Measurements from ENCODE around the gene XAGE1A.
"Not testable (repeated sequence)": the region's sequence is repeated elsewhere in the genome, so short reads cannot be mapped to it uniquely, and the experiment has no call there.

Gene XAGE1A

GRCh38 chrX:52495545-52496418, at the start of gene XAGE1A:
TSS of gene XAGE1A (plus strand) at chrX:52495808. CDS start at chrX:52497362, 1,554 bp downstream.
- DNase-seq, result not testable (repeated sequence)

GRCh38 chrX:52452031-52452430, 43.6 kb upstream of the XAGE1A start:
- not testable (repeated sequence) for DNase-seq

GRCh38 chrX:52471301-52471700, 24.3 kb upstream of the XAGE1A start:
- not testable (repeated sequence) for DNase-seq

DNA sequence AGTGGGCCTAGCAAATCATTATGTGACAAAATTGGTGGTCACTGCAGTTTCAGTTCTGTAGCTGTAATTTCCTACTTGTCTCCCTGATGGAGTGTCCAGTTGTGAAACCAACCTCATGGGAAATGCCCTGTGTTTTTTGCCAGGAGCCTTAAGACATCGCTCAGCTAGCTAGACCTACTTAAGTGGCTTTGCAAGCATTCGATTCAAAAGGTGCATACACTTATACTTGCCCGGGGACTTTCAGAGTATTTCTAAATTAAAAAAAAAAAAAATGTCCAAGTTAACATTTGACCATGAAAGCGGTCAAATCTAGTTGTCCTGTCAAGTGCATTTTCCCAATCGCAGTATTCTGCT, 788 bp downstream of the XAGE1A start:
- not testable (repeated sequence) for DNase-seq

- not testable (repeated sequence) for DNase-seq
Measured at GRCh38 chrX:52501362-52501761, 5.8 kb downstream of the XAGE1A start.

DNA sequence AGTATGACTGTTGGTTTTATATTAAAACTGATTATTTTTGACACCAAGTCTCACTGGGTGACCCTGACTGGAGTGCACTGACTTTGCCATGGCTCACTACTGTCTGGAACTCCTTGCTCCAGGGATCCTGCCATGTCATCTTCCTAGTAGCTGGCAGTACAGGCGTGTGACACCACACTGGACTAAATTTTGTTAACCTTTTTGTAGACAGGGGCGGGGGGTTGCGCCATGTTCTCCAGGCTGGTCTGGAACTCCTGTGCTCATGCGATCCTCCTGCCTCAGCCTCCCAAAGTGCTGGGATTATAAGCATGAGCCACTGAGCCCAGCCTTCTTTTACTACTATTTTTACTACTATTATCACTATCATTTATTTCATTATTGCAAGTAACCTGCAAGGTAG, 8.9 kb downstream of the XAGE1A start:
- no peak for DNase-seq

DNA sequence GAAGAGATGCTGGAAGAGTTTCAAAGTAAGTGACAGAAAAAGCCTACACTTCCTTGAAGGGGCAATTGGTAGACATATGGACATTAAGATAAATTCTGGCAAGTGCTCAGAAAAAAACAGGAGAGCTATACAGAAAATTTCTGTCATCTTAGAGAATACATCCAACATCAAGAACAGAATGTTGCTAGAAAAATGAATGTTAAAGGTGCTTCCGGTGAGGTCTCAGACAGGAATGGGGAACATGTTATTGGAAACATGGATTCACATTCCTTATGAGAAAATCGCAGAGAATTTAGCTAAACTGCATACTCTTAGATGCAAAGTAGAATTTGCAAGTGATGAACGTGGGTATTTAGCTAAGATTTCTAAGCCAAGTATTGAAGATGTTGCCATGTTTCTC, 11.7 kb downstream of the XAGE1A start:
- no peak for DNase-seq

DNA sequence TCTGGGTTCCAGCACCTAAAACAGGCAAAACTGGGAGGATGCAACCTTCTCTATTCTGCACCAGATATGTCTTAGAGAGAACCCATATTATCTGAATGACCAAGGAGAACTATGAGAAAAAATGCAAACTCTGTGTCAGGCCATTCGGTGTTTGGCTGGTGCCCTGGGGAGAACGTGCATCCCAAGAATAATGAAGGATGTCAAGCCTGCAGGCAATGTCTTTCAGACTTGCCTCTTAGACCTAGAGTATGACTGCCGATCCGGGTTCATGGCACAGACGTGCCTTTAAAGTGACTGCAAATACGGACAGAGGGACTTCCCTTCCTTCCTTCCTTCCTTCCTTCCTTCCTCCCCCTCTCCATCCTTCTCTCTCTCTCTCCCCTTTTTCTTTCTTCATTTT, 14.3 kb downstream of the XAGE1A start:
- DNase-seq, result no peak

DNA sequence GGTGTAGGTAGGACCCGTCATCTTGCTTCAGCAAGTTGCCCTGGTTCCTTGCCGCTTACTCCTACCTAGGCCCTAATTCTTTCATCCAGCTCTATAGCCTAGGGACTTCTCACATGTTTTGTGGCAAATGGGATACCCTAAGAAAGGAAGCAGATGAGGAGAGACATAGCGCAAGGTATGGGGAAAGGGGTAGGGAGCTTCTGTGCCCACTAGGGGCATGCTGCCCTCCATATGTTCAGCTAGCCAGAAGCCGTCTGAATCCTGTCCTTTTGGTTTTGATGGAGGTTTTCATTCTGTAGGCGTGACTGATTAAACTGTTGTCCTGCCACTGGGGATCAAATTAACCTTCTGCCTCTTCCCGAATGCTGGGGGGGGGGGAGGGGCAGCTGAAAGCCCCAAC, 15.5 kb downstream of the XAGE1A start:
- not testable (repeated sequence) for DNase-seq

- not testable (repeated sequence) for DNase-seq
Measured at GRCh38 chrX:52516110-52516986, 20.7 kb downstream of the XAGE1A start.

- not testable (repeated sequence) for DNase-seq
Measured at GRCh38 chrX:52516987-52517325, 21.3 kb downstream of the XAGE1A start, which contains the start of gene XAGE1B. TSS of gene XAGE1B (minus strand) at chrX:52517063. CDS start at chrX:52515527, 1,536 bp downstream.

DNA sequence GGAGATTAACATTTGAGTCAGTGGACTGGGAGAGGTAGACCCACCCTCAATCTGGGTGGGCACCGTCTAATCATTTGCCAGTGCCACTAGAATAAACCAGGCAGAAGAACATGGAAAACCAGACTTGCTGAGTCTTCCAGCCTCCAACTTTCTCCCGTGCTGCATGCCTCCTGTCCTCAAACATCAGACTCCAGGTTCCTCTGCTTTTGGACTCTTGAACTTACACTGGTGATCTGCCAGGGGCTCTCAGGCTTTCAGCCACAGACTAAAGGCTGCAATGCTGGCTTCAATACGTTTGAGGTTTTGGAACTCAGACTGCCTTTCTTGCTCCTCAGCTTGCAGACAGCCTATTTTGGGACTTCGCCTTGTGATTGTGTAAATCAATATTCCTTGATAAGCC, 45.4 kb downstream of the XAGE1A start:
- DNase-seq, result not testable (repeated sequence)

- no peak for DNase-seq
Measured at GRCh38 chrX:52542311-52542710, 46.7 kb downstream of the XAGE1A start.

- no peak for DNase-seq
Measured at GRCh38 chrX:52544147-52544840, 48.7 kb downstream of the XAGE1A start.

GRCh38 chrX:52548769-52549168, 53.2 kb downstream of the XAGE1A start:
- not testable (repeated sequence) for DNase-seq
